Measurements from ENCODE around the gene PSMD5. TPM values are rescaled to one million over a fixed set of nuclear protein-coding genes. Genes with fewer than 3 reads are reported as not detected.

PSMD5 gene
- total and polyA plus RNA-seq, 10 of the 15 experiments (the other 5 are each of a cell fraction or from before 2014, with no cell fraction given): 8.8 to 47.7 (median 25.1) TPM

DNA sequence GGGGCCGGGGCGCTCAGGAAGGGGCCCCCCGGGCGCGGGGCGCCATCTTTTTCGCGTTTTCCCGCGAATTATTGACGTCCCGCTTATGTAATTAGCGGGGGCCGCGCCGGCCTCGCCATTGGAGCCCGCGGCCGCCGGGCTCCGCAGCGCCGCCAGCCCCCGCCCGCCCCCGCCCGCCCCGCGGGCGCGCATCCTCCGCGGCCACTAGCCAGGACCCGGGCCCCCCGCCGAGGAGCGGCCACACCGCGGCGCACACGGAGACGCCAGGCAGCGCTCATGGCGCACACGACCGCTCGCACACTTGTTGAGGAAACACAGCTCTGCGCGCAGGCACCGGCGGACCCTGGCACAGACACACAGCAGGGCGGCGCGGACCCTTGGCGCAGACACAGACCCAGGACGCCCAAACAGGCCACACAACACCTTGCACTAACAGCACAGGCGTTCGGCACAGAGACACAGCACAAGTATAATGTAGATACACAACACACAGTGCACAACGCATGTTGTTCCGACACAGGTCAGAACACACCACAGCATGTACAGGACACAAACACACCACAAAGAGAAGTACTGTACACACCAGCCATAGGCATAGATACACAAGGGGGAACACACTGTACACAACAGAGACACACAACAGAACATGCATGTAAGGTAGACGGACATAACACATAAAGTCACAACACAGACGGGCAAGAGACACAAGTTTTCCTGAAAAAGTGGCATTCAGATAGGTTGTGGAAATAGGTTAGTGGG is 34.7 kb upstream of the PSMD5 start:
- ChIA-PET SMC1A (ENCODE audit: uncharacterized antibody, unreplicated experiment) (interaction anchor here (1.0 to 3.2 kb wide), 6 partner anchors 10 to 58 kb away, joined by 3 to 17 read pairs (median 6); partner anchors contain the start of gene TRAF1), CTCF (interaction anchor here (1.0 to 2.5 kb wide), 5 partner anchors 18 to 104 kb away, joined by 3 to 11 read pairs (median 4); no protein-coding TSS in a partner anchor), RAD21 (ENCODE audit: unreplicated experiment) (interaction anchor here (0.9 to 3.9 kb wide), 9 partner anchors 15 to 104 kb away, joined by 3 to 16 read pairs (median 4); partner anchors contain the start of gene TRAF1), POLR2A (interaction anchor here (0.6 to 8.2 kb wide), 6 partner anchors 14 to 56 kb away, joined by 3 to 75 read pairs (median 4); no protein-coding TSS in a partner anchor)
- H3K4me1 ChIP-seq (ENCODE audit: control insufficient read depth, insufficient read depth, low read length): peaks cover 27% of the 10 kb centered on the region
- WGBS (ENCODE audit: insufficient coverage, insufficient replicate concordance, low lambda C conversion rate, missing lambda C conversion rate): under 1% methylated on average over 15 of the region's 63 CpGs
- H4K20me1 ChIP-seq (ENCODE audit: control insufficient read depth, insufficient read depth): no peaks in the 10 kb centered on the region
- ATAC-seq: peak; percentile 49
- peak overlapping the region; percentile 80 for H3K4me3 ChIP-seq
- FAIRE-seq: peak; percentile 31
- no peaks in the 10 kb centered on the region for H3K27me3 ChIP-seq (replicated peaks in 1 of 2; ENCODE audit: control insufficient read depth in 2 of 2, insufficient read depth in 2 of 2, low read length in 1 of 2)
- peaks cover 12 to 20% of the 10 kb centered on the region in 2 experiments for H3K36me3 ChIP-seq (ENCODE audit: control insufficient read depth in 2 of 2, insufficient read depth in 2 of 2, low read length in 1 of 2)
- peaks cover 39% of the 10 kb centered on the region for H3K79me2 ChIP-seq (ENCODE audit: control insufficient read depth, insufficient read depth, low read length)
- DNase-seq (ENCODE audit: low read depth, low spot score): no peak
- peak overlapping the region; percentile 90 for H2AFZ ChIP-seq (ENCODE audit: control insufficient read depth, low read depth, low read length)
- no TSS peak for BruUV-seq (replicated peaks)
- peak overlapping the region; percentile 91 for H3K9ac ChIP-seq (ENCODE audit: control insufficient read depth, insufficient read depth, low read length)
- no peaks in the 10 kb centered on the region for H3K9me3 ChIP-seq (replicated peaks; ENCODE audit: control insufficient read depth, insufficient read depth, low read length)
- peak overlapping the region; percentile 93 for H3K4me2 ChIP-seq (ENCODE audit: control insufficient read depth, insufficient read depth)
- H3K27ac ChIP-seq (ENCODE audit: control insufficient read depth, insufficient read depth): peak overlapping the region; percentile 95
- in situ Hi-C loops (cut with MboI): no loop called here
- intact Hi-C loops (cut with micrococcal nuclease; ENCODE audit: unreplicated experiment): loop anchor here (1.0 to 5.0 kb wide), 3 partner anchors 9 to 85 kb away; partner anchors contain the start of gene FBXW2
- TF ChIP-seq SMARCA5 (IDR thresholded peaks at IDR 0.05) (peak; percentile 86), MEF2A (IDR thresholded peaks at IDR 0.05; ENCODE audit: insufficient read depth, low read depth, low read length) (0 out of 2 replicates have a peak, but pooled peaks have one; percentile 38), POU2F2 (IDR thresholded peaks at IDR 0.05; ENCODE audit: borderline replicate concordance, low read depth, low read length) (0 out of 3 replicates have a peak, but pooled peaks have one; percentile 2), GATAD2B (conservative IDR thresholded peaks at IDR 0.05; ENCODE audit: low read depth) (peak; percentile 51), HDGF (IDR thresholded peaks at IDR 0.05) (peak; percentile 83), NFIC (IDR thresholded peaks at IDR 0.05; ENCODE audit: low read depth, low read length) (no peak), BACH1 (IDR thresholded peaks at IDR 0.05; ENCODE audit: borderline replicate concordance) (peak; percentile 78), NKRF (conservative IDR thresholded peaks at IDR 0.05) (peak; percentile 56; the same call in 1 of the 2 replicates), DPF2 (IDR thresholded peaks at IDR 0.05) (peak; percentile 58), YY1 (IDR thresholded peaks at IDR 0.05; ENCODE audit: low read depth, low read length) (peak; percentile 91), JUNB (IDR thresholded peaks at IDR 0.05) (no peak), BHLHE40 (IDR thresholded peaks at IDR 0.05; ENCODE audit: borderline replicate concordance in 1 of 2, low read depth in 2 of 2, low read length in 1 of 2) (peak in 1 of 2 experiments; percentile 76; a peak in 2 of 4 replicates), MTA2 (IDR thresholded peaks at IDR 0.05; ENCODE audit: low read depth) (no peak), RB1 (IDR thresholded peaks at IDR 0.05; ENCODE audit: borderline replicate concordance) (peak; percentile 42; the same call in 1 of the 2 replicates), EGR1 (IDR thresholded peaks at IDR 0.05; ENCODE audit: borderline replicate concordance in 1 of 2, low read depth in 2 of 2, low read length in 2 of 2) (peak in 1 of 2 experiments; percentile 80; a peak in 2 of 3 replicates), TAF1 (IDR thresholded peaks at IDR 0.05; ENCODE audit: borderline replicate concordance, low read depth, low read length) (peak; percentile 76; the same call in 1 of the 2 replicates), EP300 (IDR thresholded peaks at IDR 0.05; ENCODE audit: borderline replicate concordance in 1 of 2, control insufficient read depth in 1 of 2, low read depth in 2 of 2, low read length in 2 of 2) (no peak), NBN (IDR thresholded peaks at IDR 0.05) (peak; percentile 76; the same call in 1 of the 2 replicates)
- TF ChIP-seq, protein P1, sequence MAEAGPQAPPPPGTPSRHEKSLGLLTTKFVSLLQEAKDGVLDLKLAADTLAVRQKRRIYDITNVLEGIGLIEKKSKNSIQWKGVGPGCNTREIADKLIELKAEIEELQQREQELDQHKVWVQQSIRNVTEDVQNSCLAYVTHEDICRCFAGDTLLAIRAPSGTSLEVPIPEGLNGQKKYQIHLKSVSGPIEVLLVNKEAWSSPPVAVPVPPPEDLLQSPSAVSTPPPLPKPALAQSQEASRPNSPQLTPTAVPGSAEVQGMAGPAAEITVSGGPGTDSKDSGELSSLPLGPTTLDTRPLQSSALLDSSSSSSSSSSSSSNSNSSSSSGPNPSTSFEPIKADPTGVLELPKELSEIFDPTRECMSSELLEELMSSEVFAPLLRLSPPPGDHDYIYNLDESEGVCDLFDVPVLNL (IDR thresholded peaks at IDR 0.05; ENCODE audit: low read depth, low read length): no peak
- TF ChIP-seq, protein P2, sequence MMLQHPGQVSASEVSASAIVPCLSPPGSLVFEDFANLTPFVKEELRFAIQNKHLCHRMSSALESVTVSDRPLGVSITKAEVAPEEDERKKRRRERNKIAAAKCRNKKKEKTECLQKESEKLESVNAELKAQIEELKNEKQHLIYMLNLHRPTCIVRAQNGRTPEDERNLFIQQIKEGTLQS (IDR thresholded peaks at IDR 0.05; ENCODE audit: borderline replicate concordance, extremely low read depth, low read depth, low read length): no peak

All from GM12878 (cell line).